Muscle of arm (tissue), 12 donors: ENCODE measurements around the gene CCNL1. TPM values are rescaled to one million over a fixed set of nuclear protein-coding genes. Genes with fewer than 3 reads are reported as not detected.

Experiments used
- DNase-seq: peaks from one replicate; pipeline ENCODE4 v3.0.0-alpha.2; 2013
- polyA plus RNA-seq, 12 donors: library from polyadenylated mRNA; unstranded; fragments of 120-200 nt; gene quantifications; one replicate each; pipeline ENCODE4 v1.2.1, GENCODE V29; 2013; ENCODE audit not compliant: insufficient read length in 12 of 12

CCNL1 gene
- polyA plus RNA-seq, 12 donors = 60.2 to 188 (median 97.6) TPM; not detected in 1

DNA sequence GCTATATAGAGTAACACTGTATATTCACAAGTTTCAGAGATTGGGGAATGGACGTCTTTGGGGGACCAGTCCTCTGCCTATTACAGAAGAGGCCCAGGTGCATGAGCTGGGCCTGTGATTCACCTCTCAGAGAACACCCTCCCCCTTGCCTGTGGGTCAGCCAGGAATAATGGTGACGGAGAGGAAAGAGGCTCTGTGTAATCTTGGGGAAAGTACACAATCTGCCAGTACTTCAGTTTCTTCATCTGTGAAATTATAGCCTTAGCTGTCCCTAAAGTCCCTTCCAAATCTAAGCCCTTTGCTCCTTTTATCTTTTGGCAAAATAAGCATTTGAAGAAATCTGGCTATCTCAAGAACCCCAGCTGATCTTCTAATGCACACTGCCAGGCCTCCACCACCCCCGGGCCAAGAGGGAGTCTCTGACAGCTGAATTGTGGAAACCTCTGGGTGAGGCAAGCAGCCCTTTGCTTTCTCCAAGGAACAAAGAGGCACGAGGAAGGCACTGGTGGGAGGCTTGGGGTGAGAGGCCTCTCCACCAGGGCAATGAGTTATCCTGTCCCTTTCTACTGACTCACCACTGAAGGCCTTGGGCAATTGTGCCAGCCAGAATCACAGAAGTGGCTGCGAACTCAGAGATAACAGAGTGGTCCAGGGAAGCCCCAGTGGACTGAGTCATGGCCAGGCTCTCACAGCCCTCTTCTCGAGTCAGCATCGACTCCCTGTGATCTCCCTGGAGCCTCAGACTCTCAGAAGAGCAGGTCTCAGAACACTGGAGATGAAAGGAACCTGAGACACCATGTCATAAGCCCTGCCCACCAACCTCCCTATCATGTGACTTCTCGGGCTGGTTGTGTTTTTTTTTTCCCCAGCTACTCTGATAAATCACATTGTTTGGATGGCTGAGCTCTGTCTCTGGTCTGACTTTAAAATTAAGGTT is 31.8 kb downstream of the CCNL1 start:
- DNase-seq = no peak

DNA sequence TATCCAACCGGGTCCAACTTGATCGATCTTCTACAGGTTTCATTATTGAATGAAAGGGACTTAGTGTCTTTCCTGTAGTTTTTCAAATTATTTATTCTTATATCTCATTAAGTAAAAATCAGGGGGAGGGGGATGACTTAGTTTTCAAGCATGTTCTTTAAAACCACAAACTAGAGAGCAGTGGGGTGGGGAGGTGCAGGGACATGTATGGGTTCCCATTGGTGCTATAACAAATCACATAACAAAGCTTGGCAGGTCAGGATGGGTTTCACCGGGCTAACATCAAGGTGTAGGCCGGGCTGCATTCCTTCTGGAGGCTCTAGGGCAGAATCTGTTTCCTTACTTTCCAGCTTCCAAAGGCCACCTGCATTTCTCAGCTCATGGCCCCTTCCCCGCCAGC is 32.7 kb downstream of the CCNL1 start:
- DNase-seq = no peak

DNA sequence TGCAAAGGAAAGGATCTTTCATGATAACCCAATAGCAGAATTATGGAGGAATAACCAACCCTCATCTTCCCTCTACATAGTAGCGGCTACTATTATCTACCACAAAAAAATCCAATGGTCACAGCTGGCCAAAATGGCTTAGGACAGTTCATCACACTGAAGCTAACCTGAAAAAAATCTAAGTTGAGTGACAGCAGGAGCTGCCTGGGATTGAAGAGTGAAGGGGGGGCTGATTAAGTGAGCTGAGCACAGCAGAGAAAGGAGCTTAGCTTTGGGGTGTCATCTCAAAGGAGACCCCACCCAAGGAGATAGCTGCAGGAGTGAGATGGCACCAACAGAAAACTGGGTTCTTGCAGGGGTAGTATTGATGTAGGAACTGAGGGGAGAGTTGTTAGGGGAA is 33.6 kb downstream of the CCNL1 start:
- DNase-seq = no peak

DNA sequence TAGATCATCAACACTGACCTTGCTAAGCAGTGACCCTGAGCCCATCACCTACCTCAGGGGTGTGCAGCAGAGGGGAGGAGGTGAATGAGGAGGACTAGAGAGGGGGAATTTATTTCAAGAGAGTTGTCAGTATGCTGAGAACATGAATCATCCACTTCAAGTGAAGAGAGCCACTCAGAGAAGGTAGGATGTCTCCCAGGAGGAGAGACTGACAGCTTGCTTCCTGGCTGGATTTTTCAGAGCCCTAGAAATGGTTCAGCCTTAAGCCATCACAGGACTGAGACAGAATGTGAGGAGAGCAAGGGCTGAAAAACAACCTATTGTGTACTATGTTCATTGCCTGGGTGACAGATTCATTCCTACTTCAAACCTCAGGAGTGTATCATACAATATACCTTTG is 34.8 kb downstream of the CCNL1 start:
- no peak for DNase-seq

DNA sequence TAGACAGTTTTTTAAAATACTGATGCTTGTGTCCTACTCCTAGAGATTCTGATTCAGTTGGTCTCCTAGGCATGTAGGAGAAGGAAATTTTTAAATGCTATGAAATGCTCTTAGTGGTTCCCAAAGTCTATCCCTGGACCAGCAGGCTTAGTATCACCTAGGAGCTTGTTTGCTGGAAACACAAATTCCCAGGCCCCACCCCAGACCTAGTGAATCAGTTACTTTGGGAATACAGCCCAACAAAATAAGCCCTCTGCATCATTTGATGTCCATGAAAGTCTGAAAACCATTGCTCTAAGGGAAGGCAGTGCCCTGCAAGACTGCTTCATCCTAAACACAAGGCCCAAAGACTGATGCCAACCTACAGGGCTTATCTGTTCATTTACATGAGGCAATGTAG is 36.3 kb downstream of the CCNL1 start:
- DNase-seq = no peak

DNA sequence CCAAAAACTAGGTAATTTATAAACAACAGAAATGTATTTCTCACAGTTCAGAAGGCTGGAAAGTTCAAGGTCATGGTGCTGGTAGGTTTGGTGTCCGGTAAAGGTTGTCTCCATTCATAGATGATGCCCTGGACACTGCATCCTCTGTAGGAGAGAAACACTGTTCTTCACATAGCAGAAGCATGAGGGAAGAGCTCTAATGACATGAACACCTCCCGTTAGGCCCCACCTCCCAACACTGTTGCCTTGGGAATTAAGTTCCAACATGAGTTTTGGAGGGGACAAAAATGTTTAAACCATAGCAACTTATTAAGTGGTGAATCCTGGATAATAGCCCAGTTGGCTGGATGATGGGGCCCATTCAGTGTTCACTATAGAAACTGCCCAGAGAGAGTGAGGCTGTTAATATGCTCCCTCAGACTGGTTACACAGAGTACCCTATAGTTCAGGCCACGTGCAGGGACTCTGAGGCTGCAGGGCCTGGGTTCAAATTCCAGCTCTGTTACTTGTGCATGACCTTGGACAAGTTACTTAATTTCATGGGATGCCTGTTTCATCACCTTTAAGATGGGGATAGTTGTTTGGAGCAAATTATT is 37.0 kb downstream of the CCNL1 start:
- no peak for DNase-seq

DNA sequence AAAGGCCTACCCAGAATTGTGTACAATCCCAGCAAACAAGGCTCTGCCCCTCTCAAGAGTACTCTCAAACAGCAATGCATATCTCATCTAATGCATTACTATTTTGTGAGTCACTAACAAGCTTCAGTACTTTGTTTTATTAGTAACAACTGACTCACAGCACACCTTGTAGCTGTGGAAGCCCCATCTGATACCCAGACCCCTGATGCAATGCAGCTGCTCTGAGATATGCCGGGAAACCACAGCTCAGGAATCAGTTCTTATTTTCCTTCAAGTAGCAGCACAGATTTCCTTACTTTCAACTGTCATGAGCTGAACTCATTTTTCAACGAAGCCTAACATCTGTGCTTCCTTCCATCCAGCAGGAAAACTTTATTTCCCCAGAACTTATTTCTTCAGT is 37.8 kb downstream of the CCNL1 start:
- no peak for DNase-seq

DNA sequence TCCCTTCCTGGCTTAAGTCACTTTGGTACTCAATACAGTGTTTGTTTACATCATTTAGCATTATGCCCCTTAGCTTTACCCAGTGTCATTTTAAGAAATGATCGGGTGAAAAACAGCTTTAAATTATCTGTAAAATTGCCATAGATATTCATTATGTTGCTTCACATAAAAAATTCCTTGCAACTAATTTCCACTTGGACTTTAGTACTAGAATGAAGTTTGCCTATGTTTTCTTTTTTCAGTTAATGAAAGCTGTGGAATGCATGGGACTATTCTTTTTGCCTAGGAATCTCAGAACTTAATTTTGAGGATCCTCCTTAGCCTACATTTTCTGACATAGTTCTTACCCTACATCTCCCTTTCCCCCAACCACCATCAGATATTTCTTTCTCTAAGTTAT is 38.4 kb downstream of the CCNL1 start:
- DNase-seq = no peak

DNA sequence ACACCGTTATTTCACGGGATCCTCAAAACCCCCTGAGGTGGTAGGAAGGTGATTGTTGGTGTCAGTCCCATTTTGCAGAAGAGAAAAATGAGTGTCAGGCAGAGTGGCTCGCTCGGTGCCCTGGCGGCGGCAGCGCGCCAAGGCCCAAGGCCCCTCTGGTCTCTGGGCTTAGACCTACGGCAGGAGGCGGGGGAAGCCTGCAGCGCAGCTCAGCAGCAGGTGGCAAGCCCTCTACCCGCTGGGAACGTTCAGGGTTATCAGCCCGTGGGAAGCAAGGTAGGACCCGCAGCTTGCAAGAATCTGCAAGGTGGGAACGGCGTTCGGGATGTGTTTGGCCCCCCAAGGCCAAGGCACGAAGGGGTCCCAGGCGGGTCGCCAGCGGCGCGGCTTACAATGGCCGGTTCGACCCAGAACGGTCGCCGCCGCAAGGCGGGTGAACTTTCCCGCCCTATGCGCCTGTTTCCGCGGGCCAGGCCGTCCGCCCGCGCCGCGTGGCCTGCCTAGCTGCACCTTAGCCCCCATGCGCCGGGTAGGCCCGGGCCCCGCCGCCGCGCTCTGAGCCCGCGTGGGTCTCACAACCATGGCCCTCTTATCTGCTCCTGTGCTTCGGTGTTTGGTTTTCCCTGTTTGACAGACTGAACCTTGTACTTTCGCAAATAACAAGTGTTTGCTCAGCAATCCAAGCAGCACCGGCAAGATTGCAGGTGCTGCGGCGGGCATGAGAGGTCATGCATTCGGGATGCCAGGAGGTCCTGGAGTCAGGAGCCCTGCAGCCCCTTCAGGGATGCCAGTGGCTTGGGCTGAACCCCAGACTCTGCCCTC is 39.7 kb downstream of the CCNL1 start:
- DNase-seq = no peak

DNA sequence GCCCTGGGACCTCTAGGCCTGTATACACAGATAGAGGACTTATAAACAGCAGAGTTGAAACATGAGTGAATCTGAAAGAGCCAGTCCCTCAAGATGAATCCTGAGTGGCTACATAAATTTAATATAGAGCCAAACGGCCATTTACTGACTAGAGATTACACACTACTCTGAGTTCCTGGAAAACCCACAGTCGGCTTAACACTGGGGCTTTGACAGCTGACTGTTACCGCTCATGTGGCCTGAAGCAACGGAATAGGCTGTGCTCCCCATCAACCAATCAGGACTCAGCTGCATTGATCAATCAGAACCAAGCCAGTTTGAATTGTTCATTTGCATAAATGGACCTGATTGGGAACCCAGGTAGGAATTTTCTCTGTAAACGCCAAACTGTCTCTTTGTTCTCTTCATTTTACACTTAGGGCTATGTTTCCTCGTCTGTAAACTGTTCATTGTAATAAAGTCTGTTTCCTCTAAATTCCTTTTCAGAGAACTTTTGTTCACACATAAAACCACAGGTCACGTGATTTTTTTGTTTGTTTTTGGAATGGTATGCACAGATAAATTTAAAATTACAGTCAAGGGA is 40.5 kb downstream of the CCNL1 start:
- no peak for DNase-seq

DNA sequence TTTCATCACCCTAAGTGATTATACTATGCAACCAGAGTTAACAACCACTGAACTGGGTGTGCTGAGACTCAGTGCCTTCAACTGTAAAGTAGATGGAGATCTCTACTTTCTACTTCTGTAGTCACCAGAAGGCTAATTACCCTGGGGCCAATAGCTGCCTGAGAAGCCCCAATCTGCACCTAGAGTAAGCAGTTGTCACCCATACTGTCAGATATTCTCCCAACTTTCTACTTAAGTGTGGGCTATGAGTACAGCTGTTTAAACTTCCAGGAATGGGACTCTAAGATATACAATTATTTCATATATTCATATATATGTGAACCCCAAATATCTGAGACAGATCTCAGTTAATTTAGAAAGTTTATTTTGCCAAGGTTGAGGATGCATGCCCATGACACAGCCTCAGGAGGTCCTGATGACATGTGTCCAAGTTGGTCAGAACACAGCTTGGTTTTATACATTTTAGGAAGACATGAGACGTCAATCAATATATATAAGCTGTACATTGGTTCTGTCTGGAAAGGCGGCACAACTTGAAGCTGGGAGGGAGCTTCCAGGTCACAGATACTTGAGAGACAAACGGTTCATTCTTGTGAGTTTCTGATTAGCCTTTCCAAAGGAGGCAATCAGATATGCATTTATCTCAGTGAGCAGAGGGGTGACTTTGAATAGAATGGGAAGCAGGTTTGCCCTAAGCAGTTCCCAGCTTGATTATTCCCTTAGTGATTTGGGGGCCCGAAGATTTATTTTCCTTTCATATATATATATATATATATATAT is 41.9 kb downstream of the CCNL1 start:
- no peak for DNase-seq

DNA sequence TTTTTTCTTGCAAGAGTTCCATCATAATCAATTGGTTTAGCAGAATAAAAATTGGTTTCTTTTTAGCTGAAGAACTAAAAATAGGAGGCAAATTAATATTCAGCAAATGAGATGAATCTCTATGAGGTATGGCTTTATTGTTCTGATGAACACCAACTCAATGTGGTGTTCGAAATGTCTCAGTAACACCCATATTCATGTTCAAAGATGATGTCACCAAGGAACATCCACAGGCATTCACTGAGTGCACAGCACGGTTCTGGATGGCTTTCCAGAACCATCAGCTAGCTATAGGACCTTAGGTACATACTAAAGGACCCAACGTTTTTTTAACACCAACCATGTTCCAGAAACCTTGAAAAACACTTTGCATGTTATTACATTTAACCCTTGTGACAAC is 42.7 kb downstream of the CCNL1 start:
- DNase-seq = no peak

DNA sequence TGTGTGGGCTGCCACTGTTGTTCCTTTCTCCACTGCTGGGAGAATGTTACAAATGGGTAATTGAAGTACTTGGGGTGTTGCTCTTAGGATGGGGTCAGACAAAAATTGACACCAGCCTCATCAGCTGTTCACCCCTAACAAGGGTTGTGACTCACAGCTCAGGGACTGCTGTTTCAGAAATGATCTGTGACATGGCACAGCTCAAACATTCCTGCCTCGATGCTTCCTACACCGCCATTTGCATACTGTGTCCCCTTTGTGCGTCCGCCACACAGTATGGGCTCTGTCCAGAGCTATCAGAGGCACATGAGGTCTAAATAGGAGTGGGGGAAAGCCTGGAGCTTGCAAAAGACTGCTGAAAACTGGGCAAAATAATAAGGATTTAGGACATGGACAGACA is 43.9 kb downstream of the CCNL1 start:
- DNase-seq = no peak

DNA sequence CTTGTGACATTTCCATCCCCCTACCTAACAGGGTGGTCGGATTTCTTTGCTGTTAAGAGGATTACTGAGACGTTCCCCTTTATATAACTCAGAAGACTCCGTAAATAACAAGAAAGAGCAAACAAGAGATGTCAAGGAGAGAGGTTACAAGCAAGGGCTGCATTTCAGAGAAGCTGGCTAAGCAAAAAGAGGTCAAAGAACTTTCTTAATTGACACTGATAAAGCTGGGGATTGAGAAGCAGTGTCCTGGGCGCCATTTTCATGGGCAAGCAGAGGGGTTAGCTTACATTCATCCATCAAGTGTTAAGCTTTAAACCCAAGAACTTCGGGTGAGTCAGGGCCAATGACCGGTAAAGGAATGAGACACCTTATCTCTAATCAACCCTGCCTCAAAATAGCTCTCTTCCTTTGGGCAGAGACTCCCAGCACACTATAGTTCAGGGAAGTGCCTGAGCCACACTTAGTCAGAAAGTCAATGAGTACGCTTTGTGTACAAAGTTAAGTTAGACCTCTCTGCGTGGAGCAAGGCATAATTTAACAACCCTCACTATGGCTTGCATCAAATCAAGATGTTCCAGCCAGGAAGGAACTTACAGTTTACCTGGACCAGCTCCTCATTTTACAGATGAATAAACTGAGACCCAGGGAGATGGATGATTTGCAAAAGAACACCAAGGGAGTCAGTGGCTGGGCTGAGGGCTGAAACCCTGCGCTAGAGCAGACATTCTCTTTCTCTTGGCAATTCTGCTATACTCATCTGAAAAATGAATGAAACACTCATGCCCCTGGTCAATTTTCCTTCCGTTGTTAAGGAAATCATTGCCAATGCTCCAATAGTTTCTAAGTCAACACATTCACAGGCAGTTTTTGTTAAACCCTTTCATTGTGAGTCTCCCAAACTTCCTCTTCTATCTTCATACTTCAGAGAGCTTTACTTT is 44.6 kb downstream of the CCNL1 start:
- no peak for DNase-seq

DNA sequence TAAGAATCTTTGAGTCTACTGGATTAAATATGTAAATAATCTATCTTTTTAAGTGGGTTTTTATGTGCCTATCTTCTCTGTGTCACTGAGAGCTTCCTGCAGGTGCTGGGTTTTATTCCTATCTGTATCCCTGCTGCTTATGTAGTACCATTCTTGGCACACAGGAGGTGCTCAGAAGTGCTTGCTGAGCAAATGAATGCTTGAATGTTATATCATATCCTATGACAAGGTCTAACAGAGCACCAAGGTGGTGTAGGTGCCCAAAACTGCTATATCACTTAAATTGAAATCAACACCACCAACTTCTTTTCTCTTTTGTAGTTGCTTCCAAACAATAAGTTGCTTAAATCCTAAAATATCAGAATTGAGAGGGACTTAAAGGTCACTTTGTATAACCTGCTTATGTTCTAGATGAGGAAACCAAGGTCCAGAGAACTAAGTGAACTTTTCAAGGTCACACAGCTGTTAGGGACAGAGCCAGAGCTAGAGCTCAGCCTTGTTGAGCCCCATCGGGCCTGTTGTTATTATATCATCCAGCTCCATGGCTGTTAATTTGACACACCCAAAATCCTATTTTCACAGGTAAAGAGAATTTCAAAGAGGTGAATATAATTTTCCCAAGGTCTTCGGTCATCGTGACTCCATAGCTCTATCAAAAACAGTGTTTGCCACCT is 46.0 kb downstream of the CCNL1 start:
- no peak for DNase-seq

DNA sequence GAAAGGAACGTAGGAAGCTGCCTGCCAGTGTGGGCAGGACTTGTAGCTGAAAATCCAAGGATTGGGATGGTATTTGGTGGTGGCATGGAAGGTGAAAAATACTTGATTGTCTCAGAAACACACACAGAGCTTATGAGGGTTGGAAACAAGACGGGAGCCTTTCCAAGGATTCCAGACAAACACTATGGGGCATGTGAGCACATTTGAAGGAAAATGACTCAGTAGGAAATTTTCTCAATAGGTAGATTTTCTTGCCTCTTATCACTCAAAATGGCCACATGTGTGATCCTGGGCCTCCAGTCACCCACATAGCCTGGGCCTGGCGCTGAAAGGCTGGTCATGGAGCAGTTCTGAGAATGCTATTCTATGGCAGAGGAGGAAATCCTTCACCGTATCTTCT is 47.4 kb downstream of the CCNL1 start:
- no peak for DNase-seq

DNA sequence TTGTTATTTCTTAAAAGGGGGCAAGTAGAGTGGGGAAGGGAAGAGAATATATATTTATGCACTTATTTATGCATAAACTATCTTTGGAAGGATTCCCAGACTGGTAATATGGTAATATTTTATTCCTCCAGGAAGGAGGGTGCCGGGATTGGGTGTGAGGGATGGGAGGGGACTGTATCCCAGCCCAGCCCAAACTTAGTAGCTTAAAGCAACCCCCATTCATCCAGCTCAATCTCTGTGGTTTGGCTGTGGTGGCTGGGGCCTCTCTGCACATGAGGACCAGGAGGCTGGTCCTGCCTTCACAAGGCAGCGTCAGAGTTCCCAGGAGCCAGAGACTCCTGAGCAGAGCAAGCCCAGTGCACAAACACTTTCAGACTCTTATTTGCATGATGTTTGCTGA is 48.4 kb downstream of the CCNL1 start:
- DNase-seq = no peak

DNA sequence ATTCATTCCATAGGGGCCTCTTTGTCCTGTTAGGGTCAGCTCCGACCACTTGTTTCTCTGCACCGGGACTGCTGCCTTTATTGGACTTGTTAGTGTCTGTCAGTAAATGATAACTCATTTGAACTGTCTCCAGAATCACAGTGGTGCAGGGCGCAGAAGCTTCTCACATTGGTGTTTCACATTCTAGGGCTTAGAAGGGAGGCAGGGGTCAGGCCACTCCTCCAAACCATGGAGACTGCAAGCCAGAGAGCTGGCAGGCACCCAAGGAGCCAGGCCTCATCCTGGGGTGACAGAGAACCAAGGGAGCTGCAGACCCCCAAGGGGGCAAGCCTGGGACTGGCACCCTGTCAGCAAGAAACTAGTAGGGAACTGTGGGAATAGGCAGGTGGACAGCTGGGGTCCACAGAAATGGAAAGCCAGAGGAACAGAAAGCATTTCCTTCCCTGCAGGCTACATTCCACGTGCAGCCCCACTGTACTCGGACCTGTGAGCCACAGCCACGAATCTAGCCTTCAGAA is 49.1 kb downstream of the CCNL1 start:
- no peak for DNase-seq
